Kidney (tissue), 14 donors: Measurements from ENCODE around the gene RETREG1. TPM values are rescaled to one million over a fixed set of nuclear protein-coding genes. Genes with fewer than 3 reads are reported as not detected.

Source experiments
- DNase-seq, 5 donors: peaks; one replicate each; pipeline ENCODE4 v3.0.0-alpha.2; 2013 to 2020
- FAIRE-seq: peaks from 2 replicates; lab custom pipeline; 2012; peaks lifted over from hg19 to GRCh38; lab: Jason Lieb, UNC
- H3K27ac ChIP-seq, 2 donors: one replicate each; pipeline ENCODE4 v1.7.0; 2013; ENCODE audit warnings: low read depth in 2 of 2, low read length in 2 of 2, inconsistent platforms in 1 of 2
- H3K27me3 ChIP-seq: one replicate; pipeline ENCODE4 v1.7.1; 2013; ENCODE audit warnings: low read length, inconsistent platforms; ENCODE audit not compliant: control insufficient read depth, insufficient read depth
- H3K36me3 ChIP-seq, 3 donors: one replicate each; pipeline versions ENCODE4 v1.7.0 to v1.7.1; 2013; ENCODE audit warnings: low read length in 3 of 3, control low read depth in 1 of 3, inconsistent platforms in 1 of 3; ENCODE audit not compliant: insufficient read depth in 3 of 3, control insufficient read depth in 2 of 3
- H3K4me1 ChIP-seq, 3 donors: one replicate each; pipeline versions ENCODE4 v1.7.0 to v1.7.1; 2013; ENCODE audit warnings: low read length in 3 of 3, inconsistent platforms in 1 of 3, low read depth in 1 of 3; ENCODE audit not compliant: control insufficient read depth in 2 of 3, insufficient read depth in 2 of 3
- H3K4me3 ChIP-seq, 3 donors: one replicate each; pipeline versions ENCODE4 v1.7.0 to v1.8.1; 2013; ENCODE audit warnings: low read length in 3 of 3, control low read depth in 1 of 3, inconsistent platforms in 1 of 3
- H3K9ac ChIP-seq, 3 donors: one replicate each; pipeline versions ENCODE4 v1.7.0 to v1.7.1; 2013; ENCODE audit warnings: low read length in 3 of 3, control low read depth in 1 of 3, inconsistent platforms in 1 of 3
- H3K9me3 ChIP-seq, 3 donors: one replicate each; pipeline versions ENCODE4 v1.7.0 to v1.7.1; 2013; ENCODE audit warnings: low read length in 3 of 3, control low read depth in 1 of 3, inconsistent platforms in 1 of 3; ENCODE audit not compliant: control insufficient read depth in 2 of 3, insufficient read depth in 1 of 3
- CTCF ChIP-seq: IDR thresholded peaks from 3 replicates; pipeline ENCODE4 v1.5.1; 2012; ENCODE audit warnings: mild to moderate bottlenecking, moderate library complexity, borderline replicate concordance; ENCODE audit not compliant: insufficient read depth; ENCODE audit errors: extremely low read depth
- intact Hi-C: fragments of 100-400 bp; cut with DNase I; formaldehyde crosslinking; loops from one replicate; pipeline ENCODE4 v1.11.1; 2022
- polyA plus RNA-seq: library from polyadenylated mRNA; stranded (reverse); fragments of 350-450 nt; fragmentation: Illumina TruSeq; extraction: RNeasy Lipid Tissue Mini Kit (QIAGEN cat#74804); gene quantifications from one replicate; pipeline ENCODE4 v1.2.3, GENCODE V29; 2014; ENCODE audit warnings: low read depth, low replicate concordance; ENCODE audit not compliant: insufficient read depth
- total RNA-seq: library from RNA; stranded (reverse); fragmentation: NEBNext Ultra II Directional; extraction: Animal tissue kit (Norgen Biotek cat#: 25700); gene quantifications from one replicate; pipeline ENCODE4 v1.2.1, GENCODE V29; 2021
- donor health status: control.
- donor health status: control.
- donor health status: control.
- donor health status: control.
- donor health status: control.
- donor health status: DM: yes; HTN: yes; CAD: no.
- donor health status: Normal renal cell carcinoma (clear cell type).

The RETREG1 gene
- total and polyA plus RNA-seq, 2 donors from 2014 or later: 53.6 to 104 TPM

- no peaks in the 10 kb centered on the region for H3K36me3 ChIP-seq
- FAIRE-seq (no peak), DNase-seq (peak in 4 of 5 donors; percentile 83 to 94 (median 90))
- intact Hi-C loops: no loop called here
- no peak for TF ChIP-seq CTCF
- H3K9me3 ChIP-seq: no peaks in the 10 kb centered on the region
- no peak overlapping the region for H3K4me3 ChIP-seq
- no peak overlapping the region for H3K27ac ChIP-seq
- H3K4me1 ChIP-seq: no peaks in the 10 kb centered on the region
- H3K27me3 ChIP-seq: no peaks in the 10 kb centered on the region
- no peak overlapping the region for H3K9ac ChIP-seq
Observed at GRCh38 chr5:16427587-16427986, 189.2 kb downstream of the RETREG1 start.

Other genes with a start within 250 kb of the RETREG1 start
- 30.2 TPM for gene ZNF622, start 151.2 kb downstream of the RETREG1 start, total RNA-seq
- gene ZNF622, start 151.2 kb downstream of the RETREG1 start, polyA plus RNA-seq: 26.0 TPM